Right atrium auricular region (tissue), 2 donors: ENCODE results near the gene RNU6-1. TPM values are rescaled to one million over a fixed set of nuclear protein-coding genes. Genes with fewer than 3 reads are reported as not detected.

Source experiments
- DNase-seq: peaks from one replicate; pipeline ENCODE4 v3.0.0-alpha.2; 2019; ENCODE audit warnings: low spot score
- H3K27ac ChIP-seq, 2 donors: fragments of 200-600 bp; sonication (generic); 1 replicate in 1 of 2; 2 replicates in 1 of 2; pipeline ENCODE4 v1.5.1; 2016 to 2019
- H3K27me3 ChIP-seq, 2 donors: fragments of 200-600 bp; sonication (generic); one replicate each; pipeline versions ENCODE4 v1.5.1 to v1.6.0; 2017 to 2019
- H3K36me3 ChIP-seq: fragments of 200-600 bp; sonication (generic); one replicate; pipeline ENCODE4 v1.5.1; 2016
- H3K4me1 ChIP-seq, 2 donors: fragments of 200-600 bp; sonication (generic); one replicate each; pipeline versions ENCODE4 v1.5.1 to v1.6.0; 2017 to 2019
- H3K4me3 ChIP-seq, 2 donors: fragments of 200-600 bp; sonication (generic); 1 replicate in 1 of 2; 2 replicates in 1 of 2; pipeline ENCODE4 v1.5.1; 2017 to 2019; ENCODE audit warnings: mild to moderate bottlenecking in 1 of 2, moderate library complexity in 1 of 2
- H3K9me3 ChIP-seq, 2 donors: fragments of 200-600 bp; sonication (generic); one replicate each; pipeline ENCODE4 v1.5.1; 2019
- total RNA-seq, 2 donors: library from RNA; depleted of rRNA; stranded (reverse); fragments of >200 nt; gene quantifications; one replicate each; pipeline ENCODE4 v1.1.0, GENCODE V29; 2016
- TF ChIP-seq, protein P1 (sequence below), 2 donors: fragments of 200-600 bp; sonication (generic); IDR thresholded peaks; one replicate each; pipeline ENCODE4 v1.5.1; 2019; ENCODE audit warnings: antibody characterized with exemption in 2 of 2

RNU6-1 gene
- total RNA-seq, 2 donors from 2014 or later: not detected

DNA sequence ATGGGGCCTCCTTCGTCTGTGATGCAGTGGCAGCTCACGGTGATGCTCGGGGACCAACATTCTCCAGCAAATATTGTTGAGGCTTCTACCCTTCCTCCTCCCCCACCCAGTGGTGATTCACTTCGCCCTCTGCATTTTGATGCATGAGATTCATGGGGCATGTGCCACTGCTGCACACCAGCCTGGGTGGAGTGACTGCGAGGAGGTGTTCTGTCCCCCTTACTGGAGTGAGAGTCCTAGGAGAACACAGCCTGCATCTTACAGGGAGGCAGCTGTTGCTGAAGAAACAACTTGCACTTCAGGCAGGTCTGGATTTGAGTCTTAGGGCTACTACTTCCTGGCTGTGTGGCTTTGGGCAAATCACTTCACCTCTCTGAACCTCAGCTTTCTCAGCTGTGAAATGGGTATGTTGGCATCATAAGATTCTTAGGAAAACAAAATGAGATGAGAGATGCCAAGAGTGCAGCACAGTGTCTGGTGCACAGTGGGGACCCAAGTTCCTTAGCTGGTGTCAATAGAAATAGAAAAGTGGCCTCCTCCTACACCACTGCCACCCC, 24.7 kb downstream of the RNU6-1 start:
- no peaks in the 10 kb centered on the region for H3K36me3 ChIP-seq
- H3K4me1 ChIP-seq: peaks cover 0 to 2% of the 10 kb centered on the region in 2 donors
- H3K27me3 ChIP-seq: peaks cover 8 to 13% of the 10 kb centered on the region in 2 donors
- no peak for DNase-seq
- peaks cover 0 to 16% of the 10 kb centered on the region in 2 donors for H3K9me3 ChIP-seq
- H3K27ac ChIP-seq: no peak overlapping the region
- TF ChIP-seq, protein P1, sequence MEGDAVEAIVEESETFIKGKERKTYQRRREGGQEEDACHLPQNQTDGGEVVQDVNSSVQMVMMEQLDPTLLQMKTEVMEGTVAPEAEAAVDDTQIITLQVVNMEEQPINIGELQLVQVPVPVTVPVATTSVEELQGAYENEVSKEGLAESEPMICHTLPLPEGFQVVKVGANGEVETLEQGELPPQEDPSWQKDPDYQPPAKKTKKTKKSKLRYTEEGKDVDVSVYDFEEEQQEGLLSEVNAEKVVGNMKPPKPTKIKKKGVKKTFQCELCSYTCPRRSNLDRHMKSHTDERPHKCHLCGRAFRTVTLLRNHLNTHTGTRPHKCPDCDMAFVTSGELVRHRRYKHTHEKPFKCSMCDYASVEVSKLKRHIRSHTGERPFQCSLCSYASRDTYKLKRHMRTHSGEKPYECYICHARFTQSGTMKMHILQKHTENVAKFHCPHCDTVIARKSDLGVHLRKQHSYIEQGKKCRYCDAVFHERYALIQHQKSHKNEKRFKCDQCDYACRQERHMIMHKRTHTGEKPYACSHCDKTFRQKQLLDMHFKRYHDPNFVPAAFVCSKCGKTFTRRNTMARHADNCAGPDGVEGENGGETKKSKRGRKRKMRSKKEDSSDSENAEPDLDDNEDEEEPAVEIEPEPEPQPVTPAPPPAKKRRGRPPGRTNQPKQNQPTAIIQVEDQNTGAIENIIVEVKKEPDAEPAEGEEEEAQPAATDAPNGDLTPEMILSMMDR (IDR thresholded peaks at IDR 0.05): no peak
- H3K4me3 ChIP-seq: no peak overlapping the region

DNA sequence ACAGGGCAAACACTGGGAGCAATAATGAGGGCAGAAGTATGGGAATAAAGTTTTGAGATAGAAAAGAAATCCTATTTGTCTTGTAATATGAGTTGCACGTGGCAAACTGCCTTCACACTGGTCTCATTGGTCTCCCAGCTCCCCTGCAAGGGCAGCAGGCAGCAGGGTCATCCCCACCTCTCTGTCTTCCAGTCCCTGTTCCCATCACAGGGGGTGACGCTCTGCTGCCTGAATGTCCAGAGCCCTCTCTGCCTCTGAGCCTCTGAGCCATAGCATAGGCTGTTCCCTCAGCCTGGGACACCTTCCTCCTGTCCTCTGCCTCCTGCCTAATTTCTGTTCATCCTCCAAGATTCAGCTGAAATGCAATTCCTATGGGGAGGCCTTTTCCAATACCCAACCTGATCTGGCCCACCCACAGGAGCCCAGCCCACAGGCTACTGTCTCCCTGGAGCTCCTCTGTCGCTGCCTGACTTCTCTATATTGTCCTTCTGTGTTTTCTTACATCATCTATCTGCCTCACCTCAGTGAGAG, 26.7 kb downstream of the RNU6-1 start:
- H3K27me3 ChIP-seq: no peaks in the 10 kb centered on the region
- H3K36me3 ChIP-seq: no peaks in the 10 kb centered on the region
- peaks cover 0 to 16% of the 10 kb centered on the region in 2 donors for H3K9me3 ChIP-seq
- TF ChIP-seq, protein P1 (IDR thresholded peaks at IDR 0.05): no peak
- no peak overlapping the region for H3K27ac ChIP-seq
- H3K4me1 ChIP-seq: no peaks in the 10 kb centered on the region
- no peak overlapping the region for H3K4me3 ChIP-seq
- no peak for DNase-seq

DNA sequence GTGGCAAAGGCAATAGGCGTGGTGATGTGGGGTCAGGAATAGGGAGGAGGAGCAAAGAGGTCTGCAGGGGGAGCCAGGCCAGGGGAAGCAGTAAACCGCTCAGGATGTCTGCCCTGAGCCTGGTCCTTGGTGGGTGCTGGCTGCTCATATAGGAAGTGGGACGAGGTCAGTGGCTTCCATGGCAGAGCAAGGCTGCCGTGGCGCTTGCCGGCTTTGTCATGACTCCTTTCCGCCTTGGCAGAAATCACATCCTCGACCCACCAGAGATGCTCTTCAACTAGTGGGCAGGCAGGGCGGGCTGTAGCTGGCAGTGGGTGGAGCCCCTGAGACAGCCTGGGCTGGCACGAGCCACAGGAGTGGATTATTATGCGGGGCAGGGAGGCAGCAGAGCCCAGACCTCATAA, 27.6 kb downstream of the RNU6-1 start:
- no peaks in the 10 kb centered on the region for H3K27me3 ChIP-seq
- no peak overlapping the region for H3K27ac ChIP-seq
- TF ChIP-seq, protein P1 (IDR thresholded peaks at IDR 0.05): no peak
- no peak for DNase-seq
- peaks cover 0 to 16% of the 10 kb centered on the region in 2 donors for H3K9me3 ChIP-seq
- no peaks in the 10 kb centered on the region for H3K36me3 ChIP-seq
- no peaks in the 10 kb centered on the region for H3K4me1 ChIP-seq
- no peak overlapping the region for H3K4me3 ChIP-seq

DNA sequence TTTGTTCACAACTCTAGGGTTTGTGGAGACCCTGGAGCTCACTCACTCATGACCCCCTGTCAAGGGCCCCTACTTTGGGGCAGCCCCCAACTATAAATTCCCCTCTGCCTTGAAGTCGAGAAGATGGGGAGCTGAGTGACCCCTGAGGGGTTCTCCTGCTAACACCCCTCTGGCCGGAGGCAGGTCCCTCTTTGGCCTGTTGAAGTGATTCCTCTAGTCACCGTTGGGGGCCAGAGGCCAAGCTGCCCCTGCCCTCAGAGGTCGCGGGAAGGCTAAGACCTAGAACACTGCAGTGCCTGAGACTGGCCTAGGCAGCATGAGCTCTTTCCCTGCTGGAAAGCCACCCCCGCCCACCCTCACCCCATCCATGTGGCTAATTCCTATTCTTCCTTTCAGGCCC, 30.0 kb downstream of the RNU6-1 start:
- DNase-seq: no peak
- TF ChIP-seq, protein P1 (IDR thresholded peaks at IDR 0.05): no peak
- H3K36me3 ChIP-seq: no peaks in the 10 kb centered on the region
- H3K27ac ChIP-seq: no peak overlapping the region
- H3K9me3 ChIP-seq: no peaks in the 10 kb centered on the region
- no peaks in the 10 kb centered on the region for H3K27me3 ChIP-seq
- H3K4me1 ChIP-seq: no peaks in the 10 kb centered on the region
- no peak overlapping the region for H3K4me3 ChIP-seq

DNA sequence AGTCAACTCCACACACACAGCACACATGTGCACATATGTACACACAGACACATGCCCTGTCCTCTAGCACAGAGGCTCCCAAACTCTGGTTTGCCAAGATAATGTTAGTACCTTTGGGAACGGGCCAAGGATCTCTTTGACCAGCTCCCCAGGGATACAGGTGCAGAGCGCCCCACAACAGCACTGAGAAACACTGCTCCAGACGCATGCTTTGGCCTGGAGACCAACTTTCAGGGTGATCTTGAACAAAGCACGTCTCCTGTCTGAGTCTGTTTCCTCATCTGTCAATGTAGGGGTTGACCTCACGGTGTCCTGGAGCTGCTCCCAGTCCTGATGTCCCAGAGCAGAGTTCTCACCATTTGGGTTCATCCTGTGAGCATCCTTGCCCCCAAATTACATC, 30.4 kb downstream of the RNU6-1 start:
- no peak overlapping the region for H3K4me3 ChIP-seq
- H3K27me3 ChIP-seq: no peaks in the 10 kb centered on the region
- no peaks in the 10 kb centered on the region for H3K36me3 ChIP-seq
- no peaks in the 10 kb centered on the region for H3K9me3 ChIP-seq
- H3K4me1 ChIP-seq: peaks cover 0 to under 1% of the 10 kb centered on the region in 2 donors
- no peak for DNase-seq
- TF ChIP-seq, protein P1 (IDR thresholded peaks at IDR 0.05): no peak
- no peak overlapping the region for H3K27ac ChIP-seq

DNA sequence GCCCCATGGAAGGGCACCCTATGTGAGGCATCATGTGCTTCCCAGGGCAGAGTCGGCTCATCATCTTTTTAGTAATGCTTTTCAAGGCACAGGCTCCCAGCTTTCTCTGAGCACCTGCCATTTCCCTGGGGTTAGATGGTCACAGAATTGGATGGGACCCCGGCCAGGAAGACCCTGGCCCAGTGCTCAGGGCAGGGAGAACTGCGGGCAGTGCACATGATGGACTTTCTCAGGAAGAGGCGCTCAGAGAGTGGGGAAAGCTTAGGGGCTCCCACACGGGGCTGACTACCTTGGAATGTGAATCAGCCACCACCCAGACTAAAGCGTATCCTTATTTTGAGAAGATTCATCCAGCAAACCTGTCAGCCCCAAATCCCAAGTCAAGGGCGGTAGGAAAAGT, 31.0 kb downstream of the RNU6-1 start:
- no peak overlapping the region for H3K4me3 ChIP-seq
- peaks cover 0 to 4% of the 10 kb centered on the region in 2 donors for H3K4me1 ChIP-seq
- H3K9me3 ChIP-seq: no peaks in the 10 kb centered on the region
- no peaks in the 10 kb centered on the region for H3K36me3 ChIP-seq
- H3K27ac ChIP-seq: no peak overlapping the region
- DNase-seq: no peak
- no peaks in the 10 kb centered on the region for H3K27me3 ChIP-seq
- TF ChIP-seq, protein P1 (IDR thresholded peaks at IDR 0.05): no peak
